Measurements from ENCODE around the gene FBXW5.

FBXW5 gene

GRCh38 chr9:136978073-136978864 lies 33.7 kb upstream of the FBXW5 start:
- peak in 54 of 56 donors; percentile 34 to 100 (median 90) for DNase-seq

- DNase-seq: peak in 5 of 56 donors; percentile 43 to 80 (median 67)
Observed at GRCh38 chr9:136977649-136978072, 33.1 kb upstream of the FBXW5 start.

- peak; percentile 49 to 98 (median 94) for DNase-seq
Observed at GRCh38 chr9:136977223-136977622, 32.7 kb upstream of the FBXW5 start, which contains the start of gene PTGDS. PTGDS (plus strand) TSS chr9:136977504; CDS start chr9:136977579, 75 bp downstream.

GRCh38 chr9:136975644-136976043 lies 31.1 kb upstream of the FBXW5 start:
- peak in 53 of 56 donors; percentile 19 to 90 (median 75) for DNase-seq

GRCh38 chr9:136974817-136975535 lies 30.4 kb upstream of the FBXW5 start:
- no peak for DNase-seq

- DNase-seq: no peak
Observed at GRCh38 chr9:136973618-136974617, 29.4 kb upstream of the FBXW5 start.

- no peak for DNase-seq
Observed at GRCh38 chr9:136972743-136973142, 28.2 kb upstream of the FBXW5 start.

- DNase-seq: no peak
Observed at GRCh38 chr9:136972335-136972734, 27.8 kb upstream of the FBXW5 start.

- DNase-seq: no peak
Observed at GRCh38 chr9:136971746-136972145, 27.2 kb upstream of the FBXW5 start.

GRCh38 chr9:136970361-136970760 lies 25.8 kb upstream of the FBXW5 start:
- DNase-seq: no peak

- no peak for DNase-seq
Observed at GRCh38 chr9:136969774-136970173, 25.2 kb upstream of the FBXW5 start.

GRCh38 chr9:136969150-136969549 lies 24.6 kb upstream of the FBXW5 start:
- DNase-seq: no peak

- no peak for DNase-seq
Observed at GRCh38 chr9:136968333-136969127, 24.0 kb upstream of the FBXW5 start.

- peak in 53 of 56 donors; percentile 16 to 91 (median 67) for DNase-seq
Observed at GRCh38 chr9:136965771-136966484, 21.4 kb upstream of the FBXW5 start.

- no peak for DNase-seq
Observed at GRCh38 chr9:136964833-136965422, 20.4 kb upstream of the FBXW5 start.

GRCh38 chr9:136964171-136964689 lies 19.7 kb upstream of the FBXW5 start:
- no peak for DNase-seq

- DNase-seq: no peak
Observed at GRCh38 chr9:136963751-136964150, 19.2 kb upstream of the FBXW5 start.

- peak in 6 of 56 donors; percentile 18 to 69 (median 24) for DNase-seq
Observed at GRCh38 chr9:136963341-136963740, 18.8 kb upstream of the FBXW5 start.

GRCh38 chr9:136962701-136963248 lies 18.2 kb upstream of the FBXW5 start:
- DNase-seq: no peak
